Measurements from ENCODE around the gene CTF1. TPM values are rescaled to one million over a fixed set of nuclear protein-coding genes. Genes with fewer than 3 reads are reported as not detected.

CTF1 gene, protein sequence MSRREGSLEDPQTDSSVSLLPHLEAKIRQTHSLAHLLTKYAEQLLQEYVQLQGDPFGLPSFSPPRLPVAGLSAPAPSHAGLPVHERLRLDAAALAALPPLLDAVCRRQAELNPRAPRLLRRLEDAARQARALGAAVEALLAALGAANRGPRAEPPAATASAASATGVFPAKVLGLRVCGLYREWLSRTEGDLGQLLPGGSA
- total RNA-seq, result under 1 TPM in 1 of 2 donors, not detected in 1; 0.75 TPM
- polyA plus RNA-seq, result under 1 TPM; 0.19 to 0.35 TPM

DNA sequence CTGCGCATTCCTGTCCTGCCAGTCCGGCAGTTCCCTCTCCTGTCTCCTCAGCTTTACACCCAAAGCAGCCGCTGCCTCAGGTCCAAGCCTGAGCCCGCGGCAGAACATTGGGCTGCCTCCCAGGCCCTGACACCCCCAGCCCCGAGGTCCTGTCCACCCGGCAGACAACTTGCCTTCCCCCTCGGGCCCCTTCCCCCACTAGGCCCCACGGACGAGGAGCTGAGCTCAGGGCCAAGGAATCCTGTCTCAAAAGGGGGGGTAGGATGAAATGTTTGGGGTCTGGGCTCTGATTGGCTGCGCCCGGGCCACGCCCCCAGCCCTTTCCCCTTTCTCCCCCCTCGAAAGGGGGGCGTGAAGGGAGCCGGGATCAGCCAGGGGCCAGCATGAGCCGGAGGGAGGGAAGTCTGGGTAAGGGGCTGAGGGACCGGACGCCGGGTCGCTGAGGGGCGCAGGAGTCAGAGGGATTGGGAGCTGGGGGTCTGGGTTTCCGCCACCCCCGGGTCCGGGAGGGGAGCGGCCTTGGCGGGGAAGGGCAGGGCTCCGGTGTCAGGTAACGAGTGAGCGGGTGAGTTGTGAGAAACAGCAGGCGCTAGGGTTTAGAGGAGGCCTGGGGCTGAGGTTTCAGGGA lies at the start of gene CTF1:
TSS of gene CTF1 (plus strand) at position 354 of the 628 bp plus-strand sequence. CDS start at position 384, 30 bp downstream.
- peak within 1 kb of the TSS; percentile 24 to 69 for H3K9ac ChIP-seq (ENCODE audit: low read depth in 1 of 2, low read length in 2 of 2)
- H3K27me3 ChIP-seq (ENCODE audit: control insufficient read depth in 4 of 4, insufficient read depth in 4 of 4, low read length in 3 of 4), result no peaks in the 10 kb centered on the region
- peak within 1 kb of the TSS; percentile 94 for H3K27ac ChIP-seq (ENCODE audit: low read depth in 1 of 2, low read length in 2 of 2)
- WGBS, result 29% methylated on average over 31 of the region's 31 CpGs
- H3K36me3 ChIP-seq (ENCODE audit: control insufficient read depth in 4 of 4, insufficient read depth in 3 of 4, low read depth in 1 of 4, low read length in 3 of 4), result no peaks in the 10 kb centered on the region
- no peaks in the 10 kb centered on the region for H3K9me3 ChIP-seq (ENCODE audit: control insufficient read depth in 4 of 4, low read length in 3 of 4)
- peak; percentile 50 for DNase-seq (ENCODE audit: low spot score)
- TF ChIP-seq TAF1 (conservative IDR thresholded peaks at IDR 0.05), result no peak
- peak; percentile 19 for TF ChIP-seq NR2F2 (IDR thresholded peaks at IDR 0.05)
- TF ChIP-seq HNF4A (conservative IDR thresholded peaks at IDR 0.05), result no peak
- peak in 1 of 2 donors; percentile 33 for TF ChIP-seq RXRA (IDR thresholded peaks at IDR 0.05)
- peak within 1 kb of the TSS; percentile 37 to 58 (median 51) for H3K4me3 ChIP-seq (ENCODE audit: low read depth in 1 of 3, low read length in 3 of 3)
- peaks cover 9 to 33% (median 25%) of the 10 kb centered on the region in 4 donors for H3K4me1 ChIP-seq (ENCODE audit: control insufficient read depth in 4 of 4, insufficient read depth in 4 of 4, low read length in 3 of 4)

DNA sequence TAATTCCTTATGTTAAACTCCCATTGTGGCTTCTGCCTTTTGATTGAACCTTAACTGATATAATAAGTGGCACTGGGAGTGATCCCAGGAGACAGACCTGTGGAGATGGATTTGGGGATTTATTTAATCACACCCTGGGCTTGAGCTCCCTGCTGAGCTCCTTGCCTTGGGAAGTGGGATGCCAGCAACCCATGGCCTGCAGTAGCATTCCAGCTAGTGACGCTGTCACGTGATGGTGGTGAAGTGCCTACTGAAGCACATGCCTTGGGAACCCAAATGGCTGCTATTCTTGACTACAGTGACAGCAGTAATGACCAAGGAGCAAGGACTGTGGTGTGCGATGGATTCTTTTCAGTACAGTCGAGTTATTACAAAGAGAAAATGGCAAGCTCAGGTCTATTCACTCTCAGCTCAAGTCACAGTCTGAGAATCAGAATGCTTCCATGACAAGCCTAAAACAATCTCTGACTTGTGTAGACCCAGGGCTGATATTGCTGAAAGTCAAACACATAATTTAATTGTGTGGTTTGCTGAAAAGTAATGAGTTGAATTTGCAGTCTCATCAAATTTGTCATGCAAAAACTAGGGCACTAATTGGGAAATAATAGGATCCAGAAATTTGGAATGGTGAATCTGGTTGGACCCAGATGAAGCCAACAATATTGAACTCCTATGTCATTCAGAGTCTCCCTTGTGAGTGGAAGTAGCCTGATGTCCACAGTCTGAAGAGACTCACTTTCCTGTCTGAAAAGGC lies 49.6 kb upstream of the CTF1 start:
- DNase-seq (ENCODE audit: low spot score), result no peak
- H3K9ac ChIP-seq (ENCODE audit: low read depth in 1 of 2, low read length in 2 of 2), result no peak overlapping the region
- TF ChIP-seq RAD21 (IDR thresholded peaks at IDR 0.05) (no peak), MAX (IDR thresholded peaks at IDR 0.05) (no peak), HNF4A (conservative IDR thresholded peaks at IDR 0.05) (no peak), SP1 (IDR thresholded peaks at IDR 0.05) (no peak)
- TF ChIP-seq, protein P1, sequence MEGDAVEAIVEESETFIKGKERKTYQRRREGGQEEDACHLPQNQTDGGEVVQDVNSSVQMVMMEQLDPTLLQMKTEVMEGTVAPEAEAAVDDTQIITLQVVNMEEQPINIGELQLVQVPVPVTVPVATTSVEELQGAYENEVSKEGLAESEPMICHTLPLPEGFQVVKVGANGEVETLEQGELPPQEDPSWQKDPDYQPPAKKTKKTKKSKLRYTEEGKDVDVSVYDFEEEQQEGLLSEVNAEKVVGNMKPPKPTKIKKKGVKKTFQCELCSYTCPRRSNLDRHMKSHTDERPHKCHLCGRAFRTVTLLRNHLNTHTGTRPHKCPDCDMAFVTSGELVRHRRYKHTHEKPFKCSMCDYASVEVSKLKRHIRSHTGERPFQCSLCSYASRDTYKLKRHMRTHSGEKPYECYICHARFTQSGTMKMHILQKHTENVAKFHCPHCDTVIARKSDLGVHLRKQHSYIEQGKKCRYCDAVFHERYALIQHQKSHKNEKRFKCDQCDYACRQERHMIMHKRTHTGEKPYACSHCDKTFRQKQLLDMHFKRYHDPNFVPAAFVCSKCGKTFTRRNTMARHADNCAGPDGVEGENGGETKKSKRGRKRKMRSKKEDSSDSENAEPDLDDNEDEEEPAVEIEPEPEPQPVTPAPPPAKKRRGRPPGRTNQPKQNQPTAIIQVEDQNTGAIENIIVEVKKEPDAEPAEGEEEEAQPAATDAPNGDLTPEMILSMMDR (IDR thresholded peaks at IDR 0.05; ENCODE audit: low read depth, low read length, missing input control), result no peak
- no peaks in the 10 kb centered on the region for H3K9me3 ChIP-seq (ENCODE audit: control insufficient read depth in 4 of 4, low read length in 3 of 4)
- H3K36me3 ChIP-seq (ENCODE audit: control insufficient read depth in 4 of 4, insufficient read depth in 3 of 4, low read depth in 1 of 4, low read length in 3 of 4), result no peaks in the 10 kb centered on the region
- H3K4me1 ChIP-seq (ENCODE audit: control insufficient read depth in 4 of 4, insufficient read depth in 4 of 4, low read length in 3 of 4), result peaks cover 0 to 13% (median 9%) of the 10 kb centered on the region in 4 donors
- no peak overlapping the region for H3K27ac ChIP-seq (ENCODE audit: low read depth in 1 of 2, low read length in 2 of 2)
- no peaks in the 10 kb centered on the region for H3K27me3 ChIP-seq (ENCODE audit: control insufficient read depth in 4 of 4, insufficient read depth in 4 of 4, low read length in 3 of 4)
- H3K4me3 ChIP-seq (ENCODE audit: low read depth in 1 of 3, low read length in 3 of 3), result no peak overlapping the region
- WGBS, result 95% methylated on average over 4 of the region's 4 CpGs

DNA sequence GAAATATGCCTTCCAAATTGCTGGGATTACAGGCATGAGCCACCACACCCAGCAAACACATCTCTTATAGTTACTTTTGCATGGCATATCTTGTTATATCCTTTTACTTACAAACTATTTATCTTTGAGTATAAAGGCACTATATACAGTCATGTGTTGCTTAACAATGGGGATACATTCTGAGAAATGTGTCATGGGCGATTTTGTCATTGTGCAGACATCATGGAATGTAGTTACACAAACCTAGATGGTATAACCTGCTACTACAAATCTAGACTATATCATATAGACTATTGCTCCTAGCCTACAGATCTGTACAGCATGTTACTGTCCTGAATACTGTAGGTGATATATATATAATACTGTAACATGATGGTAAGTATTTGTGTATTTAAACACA lies 46.2 kb upstream of the CTF1 start:
- Histone ChIP-seq H3K9me3 (ENCODE audit: control insufficient read depth in 4 of 4, low read length in 3 of 4) (no peaks in the 10 kb centered on the region), H3K27ac (ENCODE audit: low read depth in 1 of 2, low read length in 2 of 2) (no peak overlapping the region), H3K4me3 (ENCODE audit: low read depth in 1 of 3, low read length in 3 of 3) (no peak overlapping the region), H3K36me3 (ENCODE audit: control insufficient read depth in 4 of 4, insufficient read depth in 3 of 4, low read depth in 1 of 4, low read length in 3 of 4) (no peaks in the 10 kb centered on the region), H3K27me3 (ENCODE audit: control insufficient read depth in 4 of 4, insufficient read depth in 4 of 4, low read length in 3 of 4) (no peaks in the 10 kb centered on the region), H3K9ac (ENCODE audit: low read depth in 1 of 2, low read length in 2 of 2) (no peak overlapping the region), H3K4me1 (ENCODE audit: control insufficient read depth in 4 of 4, insufficient read depth in 4 of 4, low read length in 3 of 4) (peaks cover 0 to 5% (median 4%) of the 10 kb centered on the region in 4 donors)
- no peak for DNase-seq (ENCODE audit: low spot score)
- WGBS, result 70% methylated on average over 1 of the region's 1 CpG
- no peak for TF ChIP-seq TAF1 (conservative IDR thresholded peaks at IDR 0.05)
- no peak for TF ChIP-seq NR2F2 (IDR thresholded peaks at IDR 0.05)
- no peak for TF ChIP-seq JUND (IDR thresholded peaks at IDR 0.05)
- no peak for TF ChIP-seq YY1 (IDR thresholded peaks at IDR 0.05)
- TF ChIP-seq ZBTB33 (IDR thresholded peaks at IDR 0.05), result no peak
- TF ChIP-seq RAD21 (IDR thresholded peaks at IDR 0.05), result no peak
- TF ChIP-seq FOXA2 (IDR thresholded peaks at IDR 0.05), result no peak
- no peak for TF ChIP-seq EGR1 (IDR thresholded peaks at IDR 0.05; ENCODE audit: low read depth in 2 of 2)
- TF ChIP-seq SP1 (IDR thresholded peaks at IDR 0.05), result no peak
- TF ChIP-seq MAX (IDR thresholded peaks at IDR 0.05), result no peak
- TF ChIP-seq, protein P2, sequence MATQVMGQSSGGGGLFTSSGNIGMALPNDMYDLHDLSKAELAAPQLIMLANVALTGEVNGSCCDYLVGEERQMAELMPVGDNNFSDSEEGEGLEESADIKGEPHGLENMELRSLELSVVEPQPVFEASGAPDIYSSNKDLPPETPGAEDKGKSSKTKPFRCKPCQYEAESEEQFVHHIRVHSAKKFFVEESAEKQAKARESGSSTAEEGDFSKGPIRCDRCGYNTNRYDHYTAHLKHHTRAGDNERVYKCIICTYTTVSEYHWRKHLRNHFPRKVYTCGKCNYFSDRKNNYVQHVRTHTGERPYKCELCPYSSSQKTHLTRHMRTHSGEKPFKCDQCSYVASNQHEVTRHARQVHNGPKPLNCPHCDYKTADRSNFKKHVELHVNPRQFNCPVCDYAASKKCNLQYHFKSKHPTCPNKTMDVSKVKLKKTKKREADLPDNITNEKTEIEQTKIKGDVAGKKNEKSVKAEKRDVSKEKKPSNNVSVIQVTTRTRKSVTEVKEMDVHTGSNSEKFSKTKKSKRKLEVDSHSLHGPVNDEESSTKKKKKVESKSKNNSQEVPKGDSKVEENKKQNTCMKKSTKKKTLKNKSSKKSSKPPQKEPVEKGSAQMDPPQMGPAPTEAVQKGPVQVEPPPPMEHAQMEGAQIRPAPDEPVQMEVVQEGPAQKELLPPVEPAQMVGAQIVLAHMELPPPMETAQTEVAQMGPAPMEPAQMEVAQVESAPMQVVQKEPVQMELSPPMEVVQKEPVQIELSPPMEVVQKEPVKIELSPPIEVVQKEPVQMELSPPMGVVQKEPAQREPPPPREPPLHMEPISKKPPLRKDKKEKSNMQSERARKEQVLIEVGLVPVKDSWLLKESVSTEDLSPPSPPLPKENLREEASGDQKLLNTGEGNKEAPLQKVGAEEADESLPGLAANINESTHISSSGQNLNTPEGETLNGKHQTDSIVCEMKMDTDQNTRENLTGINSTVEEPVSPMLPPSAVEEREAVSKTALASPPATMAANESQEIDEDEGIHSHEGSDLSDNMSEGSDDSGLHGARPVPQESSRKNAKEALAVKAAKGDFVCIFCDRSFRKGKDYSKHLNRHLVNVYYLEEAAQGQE (IDR thresholded peaks at IDR 0.05), result no peak
- TF ChIP-seq RXRA (IDR thresholded peaks at IDR 0.05), result no peak
